Fibroblast of pulmonary artery (primary cell): ENCODE measurements around the gene OR6S1.
A peak's percentile ranks its signal among the peaks of the same experiment; 100 is the strongest.

Source experiments
- DNase-seq: peaks from one replicate; pipeline ENCODE4 v3.0.0-alpha.2; 2010; ENCODE audit warnings: low read depth
- H3K4me3 ChIP-seq: replicated peaks from 2 replicates; pipeline ENCODE4 v1.5.1; 2011; ENCODE audit warnings: low read depth, mild to moderate bottlenecking, control low read depth, low read length, moderate library complexity
- CTCF ChIP-seq: IDR thresholded peaks from 2 replicates; pipeline ENCODE4 v1.5.1; 2011; ENCODE audit warnings: mild to moderate bottlenecking, control low read depth, low read length, inconsistent platforms; ENCODE audit errors: missing control alignments

Gene OR6S1

GRCh38 chr14:20607617-20608016 lies 33.9 kb downstream of the OR6S1 start:
- no peak for DNase-seq
- no peak for TF ChIP-seq CTCF
- no peak overlapping the region for H3K4me3 ChIP-seq

DNA sequence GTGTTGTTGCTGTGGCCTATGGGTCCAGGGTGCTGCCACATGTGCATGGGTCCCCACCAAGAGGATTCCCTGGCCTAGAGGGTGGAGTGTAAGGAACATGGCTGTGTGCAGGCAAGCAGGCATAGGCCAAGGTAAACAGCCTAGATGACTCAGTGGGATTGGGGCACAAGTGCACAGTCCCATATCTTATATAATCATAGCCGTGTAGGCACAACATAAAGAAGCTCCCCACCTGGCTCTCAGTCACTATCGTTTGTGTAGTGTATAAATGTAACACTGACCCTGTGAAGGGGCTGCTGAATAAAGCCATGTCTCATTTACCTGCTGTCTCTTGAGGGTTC lies 34.6 kb downstream of the OR6S1 start:
- DNase-seq: no peak
- TF ChIP-seq CTCF: no peak
- no peak overlapping the region for H3K4me3 ChIP-seq

DNA sequence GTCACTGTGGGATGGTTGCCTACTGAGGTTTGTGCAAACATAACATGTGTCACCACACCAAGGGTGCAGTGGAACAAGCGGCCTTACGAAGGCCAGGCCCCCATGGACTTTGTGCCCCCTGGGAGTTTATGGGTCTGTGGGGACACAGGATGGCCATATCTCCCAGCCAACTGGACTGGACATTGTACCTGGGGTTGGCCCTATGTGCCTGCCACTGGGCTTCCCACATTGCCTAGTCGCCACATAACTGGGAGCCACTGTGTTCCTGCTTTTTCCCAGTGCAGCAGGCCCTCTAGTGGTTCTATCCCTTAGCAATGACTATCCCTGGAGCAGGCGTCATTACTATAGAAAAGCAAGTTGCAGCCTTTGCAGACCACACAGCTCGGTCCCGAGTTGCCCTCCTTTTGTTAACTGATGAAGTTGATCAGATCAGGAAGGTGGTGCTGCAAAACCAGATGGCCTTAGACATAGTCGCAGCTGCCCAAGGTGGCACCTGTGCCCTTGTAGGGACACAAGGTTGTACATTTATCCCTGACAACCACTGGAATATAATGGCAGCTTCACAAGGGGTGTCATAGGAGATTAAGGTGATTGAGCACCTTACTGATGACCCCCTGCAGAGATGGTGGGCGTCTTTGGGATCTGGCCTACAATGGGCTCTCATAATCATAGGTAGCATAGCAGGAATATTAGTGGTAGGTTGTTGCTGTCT lies 35.1 kb downstream of the OR6S1 start:
- TF ChIP-seq CTCF: peak; percentile 91
- H3K4me3 ChIP-seq: no peak overlapping the region
- DNase-seq: peak; percentile 70

DNA sequence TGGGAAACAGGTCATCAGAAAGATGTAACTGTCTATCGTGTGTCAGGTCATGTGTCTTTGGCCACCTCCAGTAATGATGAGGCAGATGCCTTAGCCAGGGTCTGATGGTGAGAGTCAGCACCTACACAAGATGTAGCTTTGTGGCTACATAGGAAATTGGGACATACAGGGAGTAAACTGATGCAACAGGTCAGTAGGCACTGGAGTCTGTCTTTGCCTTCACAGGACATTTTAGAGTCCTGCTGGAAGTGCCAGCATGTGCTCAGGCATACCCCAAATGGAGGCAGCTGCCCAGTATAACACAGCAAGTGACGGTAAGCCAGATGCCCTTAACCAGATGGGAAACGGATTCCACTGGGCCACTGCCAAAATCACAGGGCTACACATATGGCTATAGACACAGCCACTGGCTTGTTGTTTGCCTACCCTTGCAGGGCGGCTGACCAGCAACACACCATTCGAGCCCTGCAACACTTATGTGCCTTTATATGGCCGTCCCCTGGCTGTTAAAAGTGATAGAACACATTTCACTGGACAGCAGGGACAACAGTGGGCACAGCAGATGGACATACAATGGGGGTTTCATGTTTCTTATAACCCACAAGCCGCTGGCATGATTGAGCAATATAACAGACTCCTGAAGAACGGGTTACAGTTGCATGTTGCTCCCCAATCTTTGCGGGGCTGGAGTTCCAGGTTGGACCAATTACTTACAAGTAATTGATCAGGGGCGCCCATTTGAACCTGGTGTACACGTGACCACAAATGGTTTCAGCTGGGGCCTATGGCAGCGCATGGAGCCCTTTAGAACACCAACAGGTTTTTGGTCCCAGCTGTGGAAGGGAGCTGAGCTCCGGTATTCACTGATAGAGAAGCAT lies 37.4 kb downstream of the OR6S1 start:
- no peak overlapping the region for H3K4me3 ChIP-seq
- TF ChIP-seq CTCF: no peak
- DNase-seq: no peak

- no peak for TF ChIP-seq CTCF
- no peak overlapping the region for H3K4me3 ChIP-seq
- DNase-seq: no peak
These were observed 38.9 kb downstream of the OR6S1 start for GRCh38 chr14:20602583-20602982.

DNA sequence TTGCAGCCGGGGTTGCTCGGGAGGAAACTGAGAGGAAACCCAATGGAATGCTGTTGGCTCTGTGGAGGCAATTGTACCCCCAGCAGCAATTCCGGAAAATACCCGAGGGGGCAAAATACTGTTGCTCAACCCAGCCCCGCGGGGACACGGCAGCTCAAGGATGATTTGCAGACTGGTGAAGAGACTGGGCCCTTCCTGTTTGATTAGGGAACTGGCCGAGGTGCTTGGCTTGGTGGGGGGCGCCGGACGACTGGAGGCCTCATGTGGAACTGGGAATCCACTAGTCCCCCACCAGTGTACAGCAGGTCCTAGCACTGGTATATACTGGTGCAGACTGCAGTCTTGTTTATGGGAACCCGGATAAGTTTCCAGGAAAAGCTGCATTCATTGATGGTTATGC lies 40.0 kb downstream of the OR6S1 start:
- no peak for DNase-seq

More for the DNA sequence above, 40.0 kb downstream of the OR6S1 start:
- no peak overlapping the region for H3K4me3 ChIP-seq
- TF ChIP-seq CTCF: no peak
